ENCODE data around the gene PRDM15. TPM values are rescaled to one million over a fixed set of nuclear protein-coding genes. Genes with fewer than 3 reads are reported as not detected.

The PRDM15 gene
- total RNA-seq, 2 experiments from 2014 or later: 13.2 to 14.5 TPM

GRCh38 chr21:41868062-41868710 is 11.0 kb downstream of the PRDM15 start:
- Mint-ChIP-seq H3K4me1 (ENCODE audit: low read depth) (peaks cover 31% of the 10 kb centered on the region), H3K27me3 (no peaks in the 10 kb centered on the region), H3K9me3 (no peaks in the 10 kb centered on the region), H3K4me3 (no peak overlapping the region), H3K36me3 (ENCODE audit: low read depth) (no peaks in the 10 kb centered on the region), H3K27ac (no peak overlapping the region)
- DNase-seq: no peak
- CTCF ChIA-PET: interaction anchor here (1.1 to 1.3 kb wide), 2 partner anchors 9 to 240 kb away, joined by 3 to 4 read pairs; no protein-coding TSS in a partner anchor
- POLR2A ChIA-PET: no interaction called here
- ATAC-seq: no peak
- TF ChIP-seq CTCF (IDR thresholded peaks at IDR 0.05): no peak
- intact Hi-C loops (cut with micrococcal nuclease): no loop called here

GRCh38 chr21:41867313-41867712 is 11.8 kb downstream of the PRDM15 start:
- H3K36me3 Mint-ChIP-seq (ENCODE audit: low read depth): no peaks in the 10 kb centered on the region
- peaks cover 33% of the 10 kb centered on the region for H3K4me1 Mint-ChIP-seq (ENCODE audit: low read depth)
- ATAC-seq (no peak), DNase-seq (no peak)
- no peaks in the 10 kb centered on the region for H3K27me3 Mint-ChIP-seq
- intact Hi-C loops (cut with micrococcal nuclease): no loop called here
- CTCF ChIA-PET: interaction anchor here (1.1 to 1.3 kb wide), 2 partner anchors 10 to 241 kb away, joined by 3 to 4 read pairs; no protein-coding TSS in a partner anchor
- no peak overlapping the region for H3K4me3 Mint-ChIP-seq
- TF ChIP-seq CTCF (IDR thresholded peaks at IDR 0.05): no peak
- no peak overlapping the region for H3K27ac Mint-ChIP-seq
- no peaks in the 10 kb centered on the region for H3K9me3 Mint-ChIP-seq
- POLR2A ChIA-PET: no interaction called here

GRCh38 chr21:41866274-41866809 is 12.8 kb downstream of the PRDM15 start:
- Mint-ChIP-seq H3K27ac (no peak overlapping the region), H3K9me3 (no peaks in the 10 kb centered on the region), H3K36me3 (ENCODE audit: low read depth) (no peaks in the 10 kb centered on the region), H3K4me1 (ENCODE audit: low read depth) (peaks cover 33% of the 10 kb centered on the region), H3K4me3 (no peak overlapping the region), H3K27me3 (no peaks in the 10 kb centered on the region)
- TF ChIP-seq CTCF (IDR thresholded peaks at IDR 0.05): no peak
- intact Hi-C loops (cut with micrococcal nuclease): no loop called here
- ChIA-PET POLR2A (interaction anchor here (1.0 kb wide), 1 partner anchor 13 kb away, joined by 5 read pairs; the partner anchor contains the start of gene PRDM15), CTCF (no interaction called here)
- no peak for ATAC-seq
- no peak for DNase-seq

GRCh38 chr21:41865002-41865777 is 14.0 kb downstream of the PRDM15 start:
- TF ChIP-seq CTCF (IDR thresholded peaks at IDR 0.05): no peak
- Mint-ChIP-seq H3K4me1 (ENCODE audit: low read depth) (peaks cover 33% of the 10 kb centered on the region), H3K9me3 (no peaks in the 10 kb centered on the region), H3K27me3 (no peaks in the 10 kb centered on the region), H3K27ac (peak overlapping the region; percentile 7), H3K4me3 (no peak overlapping the region), H3K36me3 (ENCODE audit: low read depth) (no peaks in the 10 kb centered on the region)
- intact Hi-C loops (cut with micrococcal nuclease): no loop called here
- ChIA-PET POLR2A (interaction anchor here (1.0 kb wide), 1 partner anchor 14 kb away, joined by 5 read pairs; the partner anchor contains the start of gene PRDM15), CTCF (interaction anchor here (0.9 kb wide), 1 partner anchor 95 kb away, joined by 3 read pairs; no protein-coding TSS in a partner anchor)
- peak; percentile 93 for ATAC-seq
- DNase-seq: peak; percentile 38
